HEK293 (cell line): ENCODE data around the gene RTL9.

Experiments used
- ATF2 ChIP-seq: fragments of 450-650 bp; formaldehyde crosslinking; IDR thresholded peaks from 2 replicates; pipeline ENCODE4 v1.5.1; 2016; ENCODE audit warnings: missing biosample characterization, missing genetic modification characterization, low read depth
- BCL11A ChIP-seq: fragments of 450-650 bp; formaldehyde crosslinking; IDR thresholded peaks from 2 replicates; pipeline ENCODE4 v1.5.1; 2016; ENCODE audit warnings: low read depth, missing biosample characterization, missing genetic modification characterization
- GLIS2 ChIP-seq: fragments of 450-650 bp; formaldehyde crosslinking; IDR thresholded peaks from 2 replicates; pipeline ENCODE4 v1.5.1; 2016; ENCODE audit warnings: missing biosample characterization, missing genetic modification characterization
- HOXC10 ChIP-seq: sonication (generic); formaldehyde crosslinking; IDR thresholded peaks from 2 replicates; pipeline ENCODE4 v1.8.1; 2023; ENCODE audit warnings: mild to moderate bottlenecking, missing genetic modification reagents
- OSR2 ChIP-seq: fragments of 450-650 bp; formaldehyde crosslinking; IDR thresholded peaks from 2 replicates; pipeline ENCODE4 v1.5.1; 2016; ENCODE audit warnings: missing biosample characterization, missing genetic modification characterization
- OVOL3 ChIP-seq: fragments of 450-650 bp; formaldehyde crosslinking; IDR thresholded peaks from 2 replicates; pipeline ENCODE4 v1.5.1; 2016; ENCODE audit warnings: missing biosample characterization, missing genetic modification characterization
- SP3 ChIP-seq: fragments of 450-650 bp; formaldehyde crosslinking; IDR thresholded peaks from 2 replicates; pipeline ENCODE4 v1.5.1; 2016; ENCODE audit warnings: missing biosample characterization, missing genetic modification characterization
- TCF7L2 ChIP-seq: IDR thresholded peaks from 2 replicates; pipeline ENCODE4 v1.6.1; 2011; ENCODE audit warnings: low read depth, mild to moderate bottlenecking, inconsistent platforms, low read length, moderate library complexity, borderline replicate concordance
- ZFP3 ChIP-seq: fragments of 450-650 bp; formaldehyde crosslinking; IDR thresholded peaks from 2 replicates; pipeline ENCODE4 v1.5.1; 2016; ENCODE audit warnings: low read depth, missing biosample characterization, missing genetic modification characterization
- ZNF10 ChIP-seq: fragments of 450-650 bp; formaldehyde crosslinking; IDR thresholded peaks from 2 replicates; pipeline ENCODE4 v1.5.1; 2017; ENCODE audit warnings: missing biosample characterization, missing genetic modification characterization
- ZNF214 ChIP-seq: fragments of 450-650 bp; formaldehyde crosslinking; IDR thresholded peaks from 2 replicates; pipeline ENCODE4 v1.5.1; 2017; ENCODE audit warnings: missing biosample characterization, mild to moderate bottlenecking, missing genetic modification characterization, borderline replicate concordance
- ZNF26 ChIP-seq: fragments of 450-650 bp; formaldehyde crosslinking; IDR thresholded peaks from 2 replicates; pipeline ENCODE4 v1.5.1; 2016; ENCODE audit warnings: missing biosample characterization, missing genetic modification characterization
- ZNF266 ChIP-seq: fragments of 450-650 bp; formaldehyde crosslinking; IDR thresholded peaks from 2 replicates; pipeline ENCODE4 v1.5.1; 2016; ENCODE audit warnings: missing biosample characterization, missing genetic modification characterization, low read depth
- ZNF398 ChIP-seq: fragments of 450-650 bp; formaldehyde crosslinking; IDR thresholded peaks from 2 replicates; pipeline ENCODE4 v1.5.1; 2017; ENCODE audit warnings: missing biosample characterization, missing genetic modification characterization
- ZNF747 ChIP-seq: fragments of 450-650 bp; formaldehyde crosslinking; IDR thresholded peaks from 2 replicates; pipeline ENCODE4 v1.5.1; 2016; ENCODE audit warnings: missing biosample characterization, missing genetic modification characterization
- TF ChIP-seq, protein P1 (sequence below): fragments of 450-650 bp; formaldehyde crosslinking; IDR thresholded peaks from 2 replicates; pipeline ENCODE4 v1.5.1; 2016; ENCODE audit warnings: missing biosample characterization, missing genetic modification characterization, borderline replicate concordance
- TF ChIP-seq, protein P2 (sequence below): fragments of 450-650 bp; formaldehyde crosslinking; IDR thresholded peaks from 2 replicates; pipeline ENCODE4 v1.5.1; 2017; ENCODE audit warnings: missing biosample characterization, missing genetic modification characterization
- TF ChIP-seq, protein P3 (sequence below): fragments of 450-650 bp; formaldehyde crosslinking; IDR thresholded peaks from 2 replicates; pipeline ENCODE4 v1.5.1; 2016; ENCODE audit warnings: missing biosample characterization, missing genetic modification characterization
- TF ChIP-seq, protein P4 (sequence below): fragments of 450-650 bp; formaldehyde crosslinking; IDR thresholded peaks from 2 replicates; pipeline ENCODE4 v1.5.1; 2016; ENCODE audit warnings: missing biosample characterization, missing genetic modification characterization, borderline replicate concordance
- TF ChIP-seq, protein P5 (sequence below): fragments of 450-650 bp; formaldehyde crosslinking; optimal IDR thresholded peaks from 2 replicates; pipeline ENCODE3; 2016; ENCODE audit warnings: missing biosample characterization, mild to moderate bottlenecking, missing genetic modification characterization

The RTL9 gene

GRCh38 chrX:110320381-110320987 is 38.2 kb upstream of the RTL9 start (continued):
- no peak for TF ChIP-seq OVOL3
- TF ChIP-seq OSR2 (tag by site-specific recombination) = peak; percentile 69
- TF ChIP-seq ZNF214 = no peak
- TF ChIP-seq ZNF398 (tag by site-specific recombination) = no peak
- no peak for TF ChIP-seq TCF7L2
- TF ChIP-seq, protein P1, sequence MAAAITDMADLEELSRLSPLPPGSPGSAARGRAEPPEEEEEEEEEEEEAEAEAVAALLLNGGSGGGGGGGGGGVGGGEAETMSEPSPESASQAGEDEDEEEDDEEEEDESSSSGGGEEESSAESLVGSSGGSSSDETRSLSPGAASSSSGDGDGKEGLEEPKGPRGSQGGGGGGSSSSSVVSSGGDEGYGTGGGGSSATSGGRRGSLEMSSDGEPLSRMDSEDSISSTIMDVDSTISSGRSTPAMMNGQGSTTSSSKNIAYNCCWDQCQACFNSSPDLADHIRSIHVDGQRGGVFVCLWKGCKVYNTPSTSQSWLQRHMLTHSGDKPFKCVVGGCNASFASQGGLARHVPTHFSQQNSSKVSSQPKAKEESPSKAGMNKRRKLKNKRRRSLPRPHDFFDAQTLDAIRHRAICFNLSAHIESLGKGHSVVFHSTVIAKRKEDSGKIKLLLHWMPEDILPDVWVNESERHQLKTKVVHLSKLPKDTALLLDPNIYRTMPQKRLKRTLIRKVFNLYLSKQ (tag by site-specific recombination) = no peak
- TF ChIP-seq, protein P2, sequence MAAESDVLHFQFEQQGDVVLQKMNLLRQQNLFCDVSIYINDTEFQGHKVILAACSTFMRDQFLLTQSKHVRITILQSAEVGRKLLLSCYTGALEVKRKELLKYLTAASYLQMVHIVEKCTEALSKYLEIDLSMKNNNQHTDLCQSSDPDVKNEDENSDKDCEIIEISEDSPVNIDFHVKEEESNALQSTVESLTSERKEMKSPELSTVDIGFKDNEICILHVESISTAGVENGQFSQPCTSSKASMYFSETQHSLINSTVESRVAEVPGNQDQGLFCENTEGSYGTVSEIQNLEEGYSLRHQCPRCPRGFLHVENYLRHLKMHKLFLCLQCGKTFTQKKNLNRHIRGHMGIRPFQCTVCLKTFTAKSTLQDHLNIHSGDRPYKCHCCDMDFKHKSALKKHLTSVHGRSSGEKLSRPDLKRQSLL (tag by site-specific recombination) = 0 out of 2 replicates have a peak, but pooled peaks have one; percentile 40
- no peak for TF ChIP-seq ZNF747 (tag by site-specific recombination)
- no peak for TF ChIP-seq ZNF266 (tag by site-specific recombination)
- 0 out of 2 replicates have a peak, but pooled peaks have one; percentile 10 for TF ChIP-seq ATF2 (tag by site-specific recombination)
- no peak for TF ChIP-seq GLIS2 (tag by site-specific recombination)
- no peak for TF ChIP-seq HOXC10 (CRISPR knock-in tag)
- TF ChIP-seq BCL11A (tag by site-specific recombination) = no peak
- TF ChIP-seq SP3 (tag by site-specific recombination) = no peak
- TF ChIP-seq ZNF26 (tag by site-specific recombination) = no peak
- 0 out of 2 replicates have a peak, but pooled peaks have one; percentile 42 for TF ChIP-seq ZNF10
- TF ChIP-seq, protein P3, sequence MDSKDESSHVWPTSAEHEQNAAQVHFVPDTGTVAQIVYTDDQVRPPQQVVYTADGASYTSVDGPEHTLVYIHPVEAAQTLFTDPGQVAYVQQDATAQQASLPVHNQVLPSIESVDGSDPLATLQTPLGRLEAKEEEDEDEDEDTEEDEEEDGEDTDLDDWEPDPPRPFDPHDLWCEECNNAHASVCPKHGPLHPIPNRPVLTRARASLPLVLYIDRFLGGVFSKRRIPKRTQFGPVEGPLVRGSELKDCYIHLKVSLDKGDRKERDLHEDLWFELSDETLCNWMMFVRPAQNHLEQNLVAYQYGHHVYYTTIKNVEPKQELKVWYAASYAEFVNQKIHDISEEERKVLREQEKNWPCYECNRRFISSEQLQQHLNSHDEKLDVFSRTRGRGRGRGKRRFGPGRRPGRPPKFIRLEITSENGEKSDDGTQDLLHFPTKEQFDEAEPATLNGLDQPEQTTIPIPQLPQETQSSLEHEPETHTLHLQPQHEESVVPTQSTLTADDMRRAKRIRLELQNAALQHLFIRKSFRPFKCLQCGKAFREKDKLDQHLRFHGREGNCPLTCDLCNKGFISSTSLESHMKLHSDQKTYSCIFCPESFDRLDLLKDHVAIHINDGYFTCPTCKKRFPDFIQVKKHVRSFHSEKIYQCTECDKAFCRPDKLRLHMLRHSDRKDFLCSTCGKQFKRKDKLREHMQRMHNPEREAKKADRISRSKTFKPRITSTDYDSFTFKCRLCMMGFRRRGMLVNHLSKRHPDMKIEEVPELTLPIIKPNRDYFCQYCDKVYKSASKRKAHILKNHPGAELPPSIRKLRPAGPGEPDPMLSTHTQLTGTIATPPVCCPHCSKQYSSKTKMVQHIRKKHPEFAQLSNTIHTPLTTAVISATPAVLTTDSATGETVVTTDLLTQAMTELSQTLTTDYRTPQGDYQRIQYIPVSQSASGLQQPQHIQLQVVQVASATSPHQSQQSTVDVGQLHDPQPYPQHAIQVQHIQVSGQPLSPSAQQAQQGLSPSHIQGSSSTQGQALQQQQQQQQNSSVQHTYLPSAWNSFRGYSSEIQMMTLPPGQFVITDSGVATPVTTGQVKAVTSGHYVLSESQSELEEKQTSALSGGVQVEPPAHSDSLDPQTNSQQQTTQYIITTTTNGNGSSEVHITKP (tag by site-specific recombination) = peak; percentile 52; the same call in 1 of the 2 replicates
- TF ChIP-seq, protein P4, sequence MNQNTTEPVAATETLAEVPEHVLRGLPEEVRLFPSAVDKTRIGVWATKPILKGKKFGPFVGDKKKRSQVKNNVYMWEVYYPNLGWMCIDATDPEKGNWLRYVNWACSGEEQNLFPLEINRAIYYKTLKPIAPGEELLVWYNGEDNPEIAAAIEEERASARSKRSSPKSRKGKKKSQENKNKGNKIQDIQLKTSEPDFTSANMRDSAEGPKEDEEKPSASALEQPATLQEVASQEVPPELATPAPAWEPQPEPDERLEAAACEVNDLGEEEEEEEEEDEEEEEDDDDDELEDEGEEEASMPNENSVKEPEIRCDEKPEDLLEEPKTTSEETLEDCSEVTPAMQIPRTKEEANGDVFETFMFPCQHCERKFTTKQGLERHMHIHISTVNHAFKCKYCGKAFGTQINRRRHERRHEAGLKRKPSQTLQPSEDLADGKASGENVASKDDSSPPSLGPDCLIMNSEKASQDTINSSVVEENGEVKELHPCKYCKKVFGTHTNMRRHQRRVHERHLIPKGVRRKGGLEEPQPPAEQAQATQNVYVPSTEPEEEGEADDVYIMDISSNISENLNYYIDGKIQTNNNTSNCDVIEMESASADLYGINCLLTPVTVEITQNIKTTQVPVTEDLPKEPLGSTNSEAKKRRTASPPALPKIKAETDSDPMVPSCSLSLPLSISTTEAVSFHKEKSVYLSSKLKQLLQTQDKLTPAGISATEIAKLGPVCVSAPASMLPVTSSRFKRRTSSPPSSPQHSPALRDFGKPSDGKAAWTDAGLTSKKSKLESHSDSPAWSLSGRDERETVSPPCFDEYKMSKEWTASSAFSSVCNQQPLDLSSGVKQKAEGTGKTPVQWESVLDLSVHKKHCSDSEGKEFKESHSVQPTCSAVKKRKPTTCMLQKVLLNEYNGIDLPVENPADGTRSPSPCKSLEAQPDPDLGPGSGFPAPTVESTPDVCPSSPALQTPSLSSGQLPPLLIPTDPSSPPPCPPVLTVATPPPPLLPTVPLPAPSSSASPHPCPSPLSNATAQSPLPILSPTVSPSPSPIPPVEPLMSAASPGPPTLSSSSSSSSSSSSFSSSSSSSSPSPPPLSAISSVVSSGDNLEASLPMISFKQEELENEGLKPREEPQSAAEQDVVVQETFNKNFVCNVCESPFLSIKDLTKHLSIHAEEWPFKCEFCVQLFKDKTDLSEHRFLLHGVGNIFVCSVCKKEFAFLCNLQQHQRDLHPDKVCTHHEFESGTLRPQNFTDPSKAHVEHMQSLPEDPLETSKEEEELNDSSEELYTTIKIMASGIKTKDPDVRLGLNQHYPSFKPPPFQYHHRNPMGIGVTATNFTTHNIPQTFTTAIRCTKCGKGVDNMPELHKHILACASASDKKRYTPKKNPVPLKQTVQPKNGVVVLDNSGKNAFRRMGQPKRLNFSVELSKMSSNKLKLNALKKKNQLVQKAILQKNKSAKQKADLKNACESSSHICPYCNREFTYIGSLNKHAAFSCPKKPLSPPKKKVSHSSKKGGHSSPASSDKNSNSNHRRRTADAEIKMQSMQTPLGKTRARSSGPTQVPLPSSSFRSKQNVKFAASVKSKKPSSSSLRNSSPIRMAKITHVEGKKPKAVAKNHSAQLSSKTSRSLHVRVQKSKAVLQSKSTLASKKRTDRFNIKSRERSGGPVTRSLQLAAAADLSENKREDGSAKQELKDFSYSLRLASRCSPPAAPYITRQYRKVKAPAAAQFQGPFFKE (tag by site-specific recombination) = no peak
- no peak for TF ChIP-seq ZFP3 (tag by site-specific recombination)
- TF ChIP-seq, protein P5, sequence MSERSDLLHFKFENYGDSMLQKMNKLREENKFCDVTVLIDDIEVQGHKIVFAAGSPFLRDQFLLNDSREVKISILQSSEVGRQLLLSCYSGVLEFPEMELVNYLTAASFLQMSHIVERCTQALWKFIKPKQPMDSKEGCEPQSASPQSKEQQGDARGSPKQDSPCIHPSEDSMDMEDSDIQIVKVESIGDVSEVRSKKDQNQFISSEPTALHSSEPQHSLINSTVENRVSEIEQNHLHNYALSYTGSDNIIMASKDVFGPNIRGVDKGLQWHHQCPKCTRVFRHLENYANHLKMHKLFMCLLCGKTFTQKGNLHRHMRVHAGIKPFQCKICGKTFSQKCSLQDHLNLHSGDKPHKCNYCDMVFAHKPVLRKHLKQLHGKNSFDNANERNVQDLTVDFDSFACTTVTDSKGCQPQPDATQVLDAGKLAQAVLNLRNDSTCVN (tag by site-specific recombination) = no peak
